GM18507 (cell line): Measurements from ENCODE around the gene VENTX.

Experiments
- DNase-seq: peaks from one replicate; pipeline ENCODE4 v3.0.0; 2011; ENCODE audit warnings: low read depth; ENCODE audit not compliant: insufficient read length; ENCODE audit errors: extremely low spot score
- FAIRE-seq: peaks from 2 replicates; lab custom pipeline; 2011; peaks lifted over from hg19 to GRCh38; lab: Jason Lieb, UNC

Gene VENTX

DNA sequence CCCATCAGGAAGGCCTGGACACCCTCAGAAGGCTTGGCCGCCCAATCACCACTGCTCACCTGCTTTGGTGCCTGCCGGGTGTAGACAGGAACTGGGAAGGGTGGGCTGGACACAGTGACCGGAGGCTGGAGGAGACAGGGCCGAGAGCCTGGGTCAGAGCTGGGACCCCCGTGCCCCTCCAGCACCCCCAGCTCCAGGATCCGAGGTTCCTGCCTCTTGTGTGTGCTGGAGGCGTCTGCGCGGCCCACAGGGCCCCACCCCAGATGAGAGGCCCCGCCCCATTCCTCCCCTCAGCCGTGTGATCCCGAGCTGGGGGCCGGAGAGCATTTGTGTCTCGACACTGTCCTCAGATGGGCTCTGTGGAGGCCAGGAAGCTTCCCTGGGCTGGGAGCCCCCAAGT is 29.6 kb downstream of the VENTX start:
- DNase-seq (no peak), FAIRE-seq (no peak)

GRCh38 chr10:133267829-133268228 is 30.2 kb downstream of the VENTX start:
- FAIRE-seq (no peak), DNase-seq (no peak)

DNA sequence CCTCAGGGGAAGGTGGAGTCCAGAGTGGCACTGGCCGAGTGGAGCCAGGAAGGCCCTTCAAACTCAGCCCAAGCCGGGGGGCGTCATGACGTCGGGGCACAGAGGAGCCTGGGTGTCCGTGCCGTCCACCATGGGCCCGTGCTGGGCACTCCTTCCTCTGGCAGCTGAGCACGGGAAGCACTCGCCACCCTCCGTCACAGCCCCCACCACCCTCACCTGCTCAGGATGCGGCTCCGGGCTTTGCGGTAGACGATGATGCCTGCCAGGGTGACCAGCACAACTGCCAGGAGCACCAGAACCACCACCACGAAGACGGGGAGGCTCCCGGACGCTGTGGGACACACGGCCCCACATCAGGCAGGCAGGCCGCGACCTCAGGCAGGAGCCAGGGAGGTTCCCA is 30.9 kb downstream of the VENTX start:
- no peak for DNase-seq
- no peak for FAIRE-seq

DNA sequence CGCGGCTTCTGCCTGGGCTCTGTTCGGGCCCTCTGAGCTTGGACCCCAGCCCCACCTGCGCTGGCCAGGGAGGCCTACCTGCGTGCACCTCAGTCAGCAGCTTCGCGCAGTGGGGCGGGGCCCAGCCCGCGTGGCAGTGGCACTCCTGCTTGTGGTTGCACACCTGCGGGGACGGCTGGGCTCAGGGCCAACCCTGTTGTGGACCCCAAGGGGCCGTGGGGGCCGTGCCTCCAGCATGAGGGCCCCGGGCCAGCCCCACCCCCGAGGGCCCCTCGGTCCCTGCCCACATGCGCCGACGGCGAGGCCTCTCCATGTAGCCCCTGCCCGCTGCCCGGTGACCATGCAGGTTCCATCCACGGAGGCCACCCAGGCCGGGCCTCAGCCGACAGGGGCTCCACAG is 31.7 kb downstream of the VENTX start:
- DNase-seq, result no peak

GRCh38 chr10:133270204-133270603 is 32.5 kb downstream of the VENTX start:
- DNase-seq (no peak), FAIRE-seq (no peak)

More for the DNA sequence above, 31.7 kb downstream of the VENTX start:
- FAIRE-seq, result no peak

- no peak for FAIRE-seq
Measured at GRCh38 chr10:133270773-133271297, 33.2 kb downstream of the VENTX start.

GRCh38 chr10:133271521-133272300 is 34.1 kb downstream of the VENTX start:
- FAIRE-seq, result no peak
- DNase-seq, result no peak

More at GRCh38 chr10:133270773-133271297, 33.2 kb downstream of the VENTX start:
- DNase-seq, result no peak

DNA sequence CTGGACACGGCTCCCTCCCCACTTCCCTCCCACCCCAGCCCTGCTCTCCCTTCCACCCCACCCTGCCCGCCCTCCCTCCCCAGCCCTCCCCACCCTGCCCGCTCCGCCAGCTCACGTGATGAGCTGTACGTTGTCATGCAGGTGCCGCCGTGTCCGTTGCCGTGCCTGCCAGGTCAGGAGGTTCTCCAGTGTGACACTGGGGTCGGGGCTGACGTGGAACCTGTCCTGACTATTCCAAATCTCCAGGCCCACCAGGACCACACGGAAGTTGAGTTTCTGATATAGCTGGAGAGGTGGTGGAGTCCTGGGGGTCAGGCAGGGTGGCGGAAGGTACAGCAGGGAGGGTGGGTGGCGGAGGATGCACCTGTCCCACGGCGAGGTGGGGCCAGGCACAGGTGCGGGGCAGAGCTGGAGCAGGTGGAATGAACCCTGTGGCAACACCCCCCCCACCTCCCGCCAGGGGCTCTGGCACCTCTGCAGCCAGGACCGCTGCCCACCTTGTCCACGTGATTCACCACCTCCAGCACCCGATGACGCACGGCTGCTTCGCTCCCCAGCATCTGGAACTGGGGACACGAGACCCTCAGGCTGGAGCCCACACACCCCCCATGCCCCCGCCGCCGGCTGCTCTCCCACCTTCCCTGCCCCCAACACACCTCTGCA is 34.8 kb downstream of the VENTX start:
- no peak for FAIRE-seq
- no peak for DNase-seq

DNA sequence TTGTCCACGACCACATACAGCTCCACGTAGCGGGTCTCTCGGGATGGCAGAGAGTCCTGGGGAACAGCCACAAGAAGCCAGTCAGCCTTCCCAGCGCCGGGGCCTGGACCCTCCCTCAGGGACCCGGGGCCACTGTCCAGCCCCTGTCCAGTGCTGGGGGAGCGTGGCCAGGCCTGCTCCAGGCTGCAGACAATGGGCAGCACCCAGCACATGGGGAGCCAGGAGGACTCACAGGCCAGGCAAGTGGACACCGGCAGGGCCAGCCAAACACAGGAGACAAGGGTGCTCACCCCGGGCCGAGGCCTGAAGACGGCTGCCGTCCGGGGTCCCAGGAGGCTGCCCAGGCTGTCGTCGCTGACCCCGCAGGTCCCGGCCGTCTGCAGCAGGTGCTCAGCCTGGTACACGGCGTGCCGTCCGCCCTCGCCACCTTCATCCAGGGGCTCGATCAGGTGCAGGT is 35.3 kb downstream of the VENTX start:
- FAIRE-seq, result no peak
- DNase-seq, result no peak

DNA sequence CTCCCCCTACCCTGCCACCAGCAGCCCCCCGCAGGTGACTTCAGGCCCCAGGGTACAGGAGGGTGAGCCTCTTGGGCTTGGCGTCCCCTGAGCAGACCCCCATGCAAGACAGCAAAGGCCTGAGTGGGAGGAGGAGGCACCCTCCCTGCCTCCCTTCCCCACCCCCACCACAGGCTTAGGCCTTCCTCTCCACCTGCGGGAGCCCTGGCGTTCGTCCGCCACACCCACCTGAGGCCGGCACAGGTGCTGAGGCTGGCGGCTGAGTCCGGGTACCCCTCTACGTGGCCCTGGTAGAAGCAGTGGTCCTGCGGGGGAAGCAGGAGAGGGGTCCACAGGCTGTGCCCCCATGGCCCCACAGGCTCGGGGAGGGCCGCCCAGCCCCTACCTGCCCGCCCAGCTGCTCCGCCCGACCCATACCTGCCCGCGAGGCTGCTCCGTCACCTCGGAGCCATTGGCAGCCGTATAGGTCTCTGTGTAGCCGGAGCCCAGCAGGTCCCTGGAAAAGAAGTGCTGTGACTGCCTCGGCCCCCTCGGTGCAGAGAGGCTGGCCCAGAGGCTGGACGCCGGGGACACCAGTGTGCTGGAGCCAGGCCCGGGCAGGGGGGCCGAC is 36.0 kb downstream of the VENTX start:
- DNase-seq (no peak), FAIRE-seq (no peak)

DNA sequence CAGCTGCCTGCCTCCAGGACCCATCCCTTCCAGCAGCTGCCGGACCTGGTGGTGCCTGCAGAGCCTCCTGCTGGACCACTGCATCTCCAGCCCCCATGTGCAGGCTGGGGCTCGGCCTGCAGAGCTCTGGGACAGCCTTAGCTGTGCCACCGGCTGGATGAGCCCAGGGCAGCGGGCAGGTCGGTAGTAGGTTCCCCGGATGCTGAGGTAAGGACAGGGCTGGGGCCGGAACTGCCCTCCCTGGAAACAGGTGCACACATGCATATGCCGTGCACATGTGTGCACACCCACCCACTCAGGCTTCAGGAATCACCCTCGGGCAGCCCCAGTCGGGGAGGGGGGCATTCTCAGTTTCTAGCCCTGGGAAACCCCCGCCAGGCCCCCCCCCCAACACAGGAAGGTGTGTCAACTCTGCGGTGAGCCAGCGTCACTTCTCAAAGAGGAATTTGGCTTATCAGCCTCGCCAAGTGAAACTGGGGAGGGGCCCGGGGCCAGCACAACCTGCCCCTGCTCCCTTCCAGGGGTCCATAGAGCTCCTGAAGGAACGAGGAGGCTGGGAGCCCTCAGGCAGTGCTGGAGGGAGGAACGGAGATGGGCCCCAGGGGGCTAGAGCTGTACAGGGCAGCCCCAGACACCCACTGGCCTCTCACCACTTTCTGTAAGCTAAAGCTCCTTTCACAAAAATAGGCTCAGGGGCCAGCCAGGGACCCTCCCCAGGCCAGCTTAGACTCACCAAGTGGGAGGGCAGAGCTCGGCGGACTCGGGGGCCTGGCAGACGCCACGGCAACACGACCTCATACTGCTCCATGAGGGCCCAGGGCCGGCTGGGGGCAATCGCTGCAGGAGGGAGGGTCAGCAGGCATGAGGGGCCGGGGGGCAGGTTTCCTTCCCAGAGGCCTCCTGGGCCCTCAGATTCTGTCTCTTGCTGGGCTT is 37.4 kb downstream of the VENTX start:
- FAIRE-seq, result peak; percentile 96
- peak; percentile 70 for DNase-seq

DNA sequence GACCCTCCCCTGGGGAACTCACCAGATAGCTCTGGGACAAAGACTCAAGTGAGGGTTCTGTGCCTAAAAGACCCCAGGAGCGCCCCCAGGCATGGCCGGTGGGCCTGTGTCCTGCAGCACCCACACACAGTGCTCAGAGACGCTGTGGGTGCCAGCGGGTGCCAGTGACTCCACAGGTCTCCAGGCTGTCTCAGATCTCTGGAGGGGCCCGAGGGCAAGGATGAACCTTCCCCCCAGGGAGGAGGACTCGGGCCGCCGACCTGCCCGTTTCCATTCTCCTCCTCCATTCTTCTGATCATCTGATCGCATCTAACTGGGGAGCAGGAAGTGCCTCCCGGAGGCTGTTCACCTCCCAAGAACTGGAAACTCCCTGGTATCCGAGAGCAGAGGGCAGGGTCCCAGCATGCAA is 38.0 kb downstream of the VENTX start:
- FAIRE-seq, result peak; percentile 84

GRCh38 chr10:133276100-133276434 is 38.4 kb downstream of the VENTX start:
- FAIRE-seq (no peak), DNase-seq (no peak)

More for the DNA sequence above, 38.0 kb downstream of the VENTX start:
- DNase-seq, result peak; percentile 40

GRCh38 chr10:133276435-133277201 is 39.0 kb downstream of the VENTX start, which contains the start of gene ADAM8:
ADAM8 (minus strand) TSS chr10:133276868; CDS start chr10:133276817, 51 bp downstream.
- FAIRE-seq, result peak; percentile 80

GRCh38 chr10:133277277-133277992 is 39.8 kb downstream of the VENTX start:
- FAIRE-seq (no peak), DNase-seq (no peak)

More at GRCh38 chr10:133276435-133277201, 39.0 kb downstream of the VENTX start, which contains the start of gene ADAM8:
- DNase-seq, result peak; percentile 88

DNA sequence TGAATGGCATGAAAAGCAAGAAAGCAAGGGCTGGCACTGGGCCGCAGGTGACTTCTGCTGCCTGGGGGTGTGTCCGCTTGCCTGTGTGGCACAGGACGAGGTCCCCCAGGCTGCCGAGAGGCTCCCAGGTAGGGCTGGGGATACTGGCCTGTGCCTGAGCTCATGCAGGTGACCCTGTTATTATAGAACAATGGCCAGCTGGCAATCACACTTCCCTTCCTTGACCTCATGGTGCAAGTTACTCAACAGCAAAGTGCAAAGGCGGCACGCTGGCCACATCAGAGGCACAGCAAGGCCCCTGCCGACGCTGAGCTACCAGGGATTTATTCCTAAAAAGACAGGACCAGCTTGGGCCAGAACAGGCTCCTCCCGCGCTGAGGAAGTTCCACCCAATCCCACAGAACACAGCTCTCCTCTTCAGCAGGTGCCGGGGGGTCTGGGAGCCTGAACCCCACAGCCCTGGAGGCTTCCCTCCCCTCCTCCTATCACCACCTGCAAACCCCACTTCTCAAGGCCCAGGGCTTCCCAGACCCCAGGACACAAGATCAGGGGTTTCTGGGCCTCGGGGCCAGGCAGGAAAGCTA is 40.4 kb downstream of the VENTX start:
- DNase-seq (no peak), FAIRE-seq (no peak)

GRCh38 chr10:133278577-133279265 is 41.1 kb downstream of the VENTX start:
- DNase-seq (peak; percentile 60), FAIRE-seq (peak; percentile 91)
